Hematopoietic multipotent progenitor cell treated with erythropoietin and hydrocortisone succinate and interleukin-3 and kit ligand, for 17 days (in vitro differentiated cells): ENCODE results near the gene RERE.
"Not testable (repeated sequence)": the region's sequence is repeated elsewhere in the genome, so short reads cannot be mapped to it uniquely, and the experiment has no call there.

Source experiments
- DNase-seq: peaks from one replicate; pipeline ENCODE4 v3.0.0-alpha.2; 2015; ENCODE audit warnings: low spot score

The RERE gene

GRCh38 chr1:8639148-8639547, 178.3 kb downstream of the RERE start:
- no peak for DNase-seq

- DNase-seq, result no peak
Observed at GRCh38 chr1:8633741-8634501, 183.5 kb downstream of the RERE start.

DNA sequence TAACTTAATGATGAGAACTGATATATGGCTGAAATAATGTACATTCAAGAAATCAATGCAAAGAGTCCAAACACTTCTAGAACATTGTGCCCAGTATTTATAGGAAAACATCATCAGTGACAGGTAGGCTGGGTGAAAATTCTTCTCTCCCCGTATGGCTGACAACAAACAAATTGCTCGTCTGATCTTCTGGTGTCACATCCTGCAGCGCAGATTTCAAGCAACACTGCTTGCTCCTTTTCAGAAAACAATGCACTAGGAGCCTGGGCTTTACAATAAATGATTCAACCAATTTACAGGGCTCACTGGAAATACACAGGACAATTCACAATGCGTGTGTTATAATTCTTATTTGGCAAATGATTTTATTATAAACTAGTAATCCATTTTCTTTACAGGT, 185.3 kb downstream of the RERE start:
- no peak for DNase-seq

DNA sequence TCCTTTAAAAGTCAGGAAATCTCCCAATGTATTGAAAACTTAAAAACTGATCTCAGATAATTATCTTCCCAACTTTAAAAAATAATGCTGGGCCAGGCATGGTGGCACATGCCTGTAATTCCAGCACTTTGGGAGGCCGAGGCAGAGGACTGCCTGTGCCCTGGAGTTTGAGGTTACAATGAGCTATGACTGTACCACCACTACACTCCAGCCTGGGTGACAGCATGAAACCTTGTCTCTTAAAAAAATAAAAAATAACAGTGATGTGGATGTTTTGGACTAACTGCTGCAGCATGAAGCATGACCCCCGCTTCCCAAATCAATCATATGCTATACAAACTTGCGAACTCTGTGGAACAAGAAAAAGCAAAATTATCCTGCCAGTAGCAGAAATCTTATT, 186.3 kb downstream of the RERE start:
- no peak for DNase-seq

DNA sequence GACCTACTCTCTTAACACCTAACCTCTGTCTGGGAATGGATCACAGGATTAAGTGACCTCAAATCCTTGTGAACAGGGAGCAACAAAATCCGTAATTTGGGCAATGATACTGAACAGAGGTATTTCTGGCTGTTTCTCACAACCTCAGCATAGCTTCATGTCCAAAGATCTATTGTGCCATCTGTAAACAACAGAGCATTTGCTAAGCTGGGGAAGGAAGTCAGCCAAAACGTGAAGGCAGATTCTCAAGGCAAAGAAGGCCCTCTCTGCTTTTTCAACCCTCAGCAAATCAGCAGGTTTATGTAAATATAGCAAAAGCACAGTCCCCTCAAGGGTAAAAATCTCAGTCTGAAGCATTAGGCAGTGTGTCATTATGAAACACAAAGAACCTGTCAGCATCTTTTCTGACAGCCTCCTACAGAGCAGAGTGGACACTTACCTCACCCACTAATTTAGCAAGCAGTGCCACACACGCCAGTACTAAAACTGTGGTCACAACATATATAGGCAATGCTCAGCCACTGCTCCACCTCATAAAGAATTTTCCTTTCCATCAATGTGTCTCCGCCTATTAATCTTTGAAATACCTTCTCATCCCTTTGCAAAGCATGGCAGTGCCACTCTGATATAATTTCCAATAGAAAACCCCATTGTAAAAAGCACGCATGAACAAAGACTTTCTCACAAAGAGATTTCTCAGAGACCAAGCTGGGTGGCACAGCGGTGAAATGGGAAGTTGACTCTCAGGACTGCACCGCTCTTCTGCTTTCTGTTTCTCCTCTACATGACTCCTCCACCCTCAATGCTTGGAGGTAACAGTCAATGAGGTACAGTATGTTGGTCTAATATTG, 188.0 kb downstream of the RERE start:
- DNase-seq, result no peak

- DNase-seq, result no peak
Observed at GRCh38 chr1:8628606-8629005, 188.8 kb downstream of the RERE start.

DNA sequence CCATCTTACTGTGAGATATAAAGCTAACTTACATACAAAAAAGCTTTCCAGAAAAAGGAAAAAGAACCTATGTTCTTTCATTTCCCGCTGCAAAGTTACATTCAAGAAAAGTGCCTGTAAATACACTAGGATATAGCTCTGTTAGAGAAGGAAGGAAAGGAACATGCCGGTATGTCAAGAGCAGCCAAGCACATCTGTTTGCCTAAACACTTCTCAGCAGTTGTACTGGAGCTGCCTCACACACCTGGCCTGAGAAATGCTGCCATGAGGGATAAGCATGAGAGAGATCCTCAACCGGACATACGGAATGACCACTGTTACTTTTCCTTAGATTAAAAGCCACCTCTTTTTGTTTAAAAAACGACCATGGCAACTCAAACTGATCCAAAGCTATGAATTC, 189.7 kb downstream of the RERE start:
- DNase-seq, result no peak

DNA sequence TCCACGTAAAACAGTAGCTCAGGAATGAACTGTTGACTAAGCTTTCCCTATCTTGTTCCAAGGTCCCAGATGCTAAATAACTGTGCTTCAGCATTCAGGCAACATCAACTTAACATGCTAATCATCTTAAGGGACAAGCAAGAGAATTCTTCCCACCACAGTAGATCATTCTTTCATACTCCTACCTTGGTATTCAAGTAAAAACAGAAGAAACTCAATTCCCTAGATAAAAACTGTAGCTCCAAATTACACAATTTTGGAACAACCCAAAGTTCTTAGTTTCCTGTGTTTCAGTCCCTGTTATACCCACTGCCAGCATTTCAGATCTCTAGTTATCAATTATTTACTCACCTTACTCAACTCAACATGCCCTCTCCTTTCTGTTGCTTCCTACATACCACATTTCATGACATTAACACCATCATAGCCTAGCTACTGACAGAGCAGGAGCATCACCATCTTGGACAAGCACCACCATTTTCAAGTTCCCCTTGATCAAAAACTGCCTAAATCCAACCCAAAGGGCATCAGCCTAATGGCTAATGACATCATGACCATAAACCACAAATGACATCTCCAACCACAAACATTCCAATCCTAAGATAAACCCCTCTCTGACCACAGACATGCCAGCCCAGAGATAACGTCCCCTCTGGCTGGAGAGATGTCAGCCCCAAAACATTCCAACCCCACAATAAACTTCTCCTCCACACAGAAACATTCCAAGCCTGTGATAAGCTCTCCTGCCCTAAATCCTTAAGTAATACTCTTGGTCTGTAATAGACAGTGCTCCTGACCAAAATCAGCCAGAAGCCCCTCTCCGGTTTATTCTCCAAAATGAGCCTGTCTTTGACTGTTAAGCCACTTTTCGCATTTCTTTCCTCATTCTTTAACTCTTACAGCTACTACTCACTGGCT, 191.2 kb downstream of the RERE start:
- no peak for DNase-seq

GRCh38 chr1:8625491-8625890, 191.9 kb downstream of the RERE start:
- DNase-seq, result no peak

- DNase-seq, result not testable (repeated sequence)
Observed at GRCh38 chr1:8623651-8624192, 193.7 kb downstream of the RERE start.

DNA sequence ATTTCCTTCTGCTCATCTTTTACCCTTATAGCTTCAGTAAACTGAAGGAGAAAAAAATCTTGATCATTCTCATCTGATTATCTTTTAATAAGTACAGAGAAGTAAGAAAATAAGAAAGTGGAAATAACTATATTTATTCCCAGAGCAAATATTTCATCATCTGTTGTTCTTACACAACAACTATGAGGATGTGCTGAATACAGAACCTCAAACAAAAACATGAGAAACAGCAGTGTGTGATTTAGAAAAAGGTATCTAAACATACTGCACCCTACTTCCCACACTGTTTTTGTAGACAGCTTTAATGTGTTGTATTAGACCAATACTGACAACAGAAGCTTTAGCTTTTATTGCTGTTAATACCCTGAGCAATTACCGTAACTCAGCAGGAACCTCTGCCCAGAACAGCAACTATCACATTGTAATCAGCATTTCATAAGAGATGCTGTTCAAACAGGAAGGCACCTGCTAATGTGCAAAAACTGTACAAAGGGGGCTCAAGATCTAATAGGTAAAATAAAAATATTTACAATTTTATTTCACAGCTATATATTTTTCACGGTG, 195.6 kb downstream of the RERE start:
- DNase-seq, result not testable (repeated sequence)

GRCh38 chr1:8621034-8621582, 196.3 kb downstream of the RERE start:
- DNase-seq, result not testable (repeated sequence)

DNA sequence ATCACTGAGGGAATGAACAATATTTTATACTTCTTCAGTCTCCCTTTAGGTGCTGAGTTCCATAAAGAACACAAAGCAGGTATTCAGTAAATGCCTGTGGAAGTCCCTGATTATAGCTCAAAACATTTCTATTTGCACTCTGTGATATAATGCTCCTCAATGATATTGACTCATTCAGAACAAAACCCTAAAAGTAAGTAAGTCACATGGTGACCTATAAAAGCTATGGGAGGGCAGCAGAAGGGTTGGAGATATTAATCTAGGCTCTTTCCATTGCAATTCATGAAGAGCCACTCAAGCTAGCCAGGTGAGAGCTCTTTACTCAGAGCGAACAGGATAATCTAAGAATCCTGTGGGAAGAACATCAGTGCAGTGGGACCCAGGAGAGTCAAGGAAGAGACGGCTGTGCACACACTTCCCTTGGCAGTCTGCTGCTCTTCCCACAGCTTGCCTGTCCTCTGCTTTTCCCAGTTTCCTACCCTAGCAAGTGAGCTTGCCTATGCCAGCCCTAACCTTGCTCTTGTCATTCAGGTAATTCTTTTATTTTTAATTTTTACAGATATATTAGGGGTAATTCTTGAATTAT, 197.4 kb downstream of the RERE start:
- not testable (repeated sequence) for DNase-seq

DNA sequence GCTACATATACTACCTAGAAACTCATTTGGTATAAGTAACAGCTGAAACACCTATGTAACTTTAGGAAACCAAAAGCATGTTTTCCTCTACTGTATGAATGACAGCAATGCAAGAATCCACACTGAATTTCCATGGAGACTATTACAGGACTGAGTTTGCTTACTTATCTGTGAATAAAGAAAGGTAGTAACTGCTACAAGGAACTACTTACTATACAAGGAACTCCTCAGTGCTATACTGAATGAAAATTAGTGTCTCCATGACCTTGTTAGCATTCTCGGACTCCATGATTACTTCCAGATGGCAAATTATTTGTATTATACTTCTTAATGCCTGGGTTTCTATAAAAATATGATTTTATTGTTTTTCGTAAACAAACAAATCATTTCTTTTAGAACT, 198.0 kb downstream of the RERE start:
- not testable (repeated sequence) for DNase-seq

- not testable (repeated sequence) for DNase-seq
Observed at GRCh38 chr1:8616791-8617190, 200.6 kb downstream of the RERE start.

DNA sequence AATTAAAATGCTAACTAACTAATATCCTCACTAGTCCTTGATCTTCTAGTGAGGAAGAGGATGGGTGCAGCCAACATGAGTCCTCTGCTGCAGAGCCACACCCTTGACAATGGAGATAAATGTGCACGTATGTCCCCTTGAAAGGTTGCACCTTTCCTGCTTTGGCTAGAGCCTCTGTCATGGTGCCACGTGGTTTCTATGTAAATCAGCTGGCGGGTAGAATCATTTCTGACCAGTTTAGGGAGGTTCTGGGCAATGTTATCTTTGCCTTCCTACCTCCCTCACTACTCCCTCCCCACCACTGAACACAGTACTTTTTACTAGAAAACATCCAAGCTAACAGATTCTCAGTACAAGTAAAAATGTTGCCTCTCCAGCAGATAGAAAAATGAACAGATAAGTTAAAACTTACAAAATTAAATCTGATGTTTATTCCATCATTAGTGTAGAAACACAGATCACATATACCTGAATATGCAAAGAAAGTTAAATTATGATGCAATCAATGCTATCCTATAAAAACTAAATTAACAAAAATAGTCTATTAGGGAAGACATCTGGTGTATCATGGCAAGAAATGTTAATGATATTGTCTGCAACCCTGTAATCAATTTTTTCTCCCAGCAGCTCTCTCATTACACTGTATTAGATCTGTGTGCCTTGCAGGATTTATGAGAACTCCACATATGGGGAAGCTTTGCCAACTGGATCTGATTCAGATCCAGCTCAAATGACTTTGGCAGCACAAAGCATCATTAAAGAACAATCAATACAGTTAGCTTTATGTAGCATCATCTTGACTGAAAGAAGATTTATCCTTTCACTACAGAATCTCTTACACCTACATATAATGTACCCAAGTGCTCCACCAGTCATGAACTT, 205.6 kb downstream of the RERE start:
- DNase-seq, result not testable (repeated sequence)

DNA sequence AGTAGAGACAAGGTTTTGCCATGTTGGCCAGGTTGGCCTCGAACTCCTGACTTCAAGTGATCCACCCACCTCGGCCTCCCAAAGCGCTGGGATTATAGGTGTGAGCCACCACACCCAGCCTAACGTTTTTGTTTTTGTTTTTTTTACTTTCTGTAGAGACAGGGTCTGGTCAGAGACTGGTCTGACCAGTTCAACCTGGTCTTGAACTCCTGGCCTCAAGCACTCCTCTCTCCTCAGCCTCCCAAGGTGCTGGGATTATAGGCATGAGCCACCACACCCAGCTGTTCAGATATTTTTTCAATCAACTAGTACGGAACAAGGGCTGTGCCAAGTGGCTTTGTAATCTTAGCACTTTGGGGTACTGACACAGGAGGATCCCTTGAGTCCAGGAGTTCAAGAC, 209.5 kb downstream of the RERE start:
- no peak for DNase-seq

DNA sequence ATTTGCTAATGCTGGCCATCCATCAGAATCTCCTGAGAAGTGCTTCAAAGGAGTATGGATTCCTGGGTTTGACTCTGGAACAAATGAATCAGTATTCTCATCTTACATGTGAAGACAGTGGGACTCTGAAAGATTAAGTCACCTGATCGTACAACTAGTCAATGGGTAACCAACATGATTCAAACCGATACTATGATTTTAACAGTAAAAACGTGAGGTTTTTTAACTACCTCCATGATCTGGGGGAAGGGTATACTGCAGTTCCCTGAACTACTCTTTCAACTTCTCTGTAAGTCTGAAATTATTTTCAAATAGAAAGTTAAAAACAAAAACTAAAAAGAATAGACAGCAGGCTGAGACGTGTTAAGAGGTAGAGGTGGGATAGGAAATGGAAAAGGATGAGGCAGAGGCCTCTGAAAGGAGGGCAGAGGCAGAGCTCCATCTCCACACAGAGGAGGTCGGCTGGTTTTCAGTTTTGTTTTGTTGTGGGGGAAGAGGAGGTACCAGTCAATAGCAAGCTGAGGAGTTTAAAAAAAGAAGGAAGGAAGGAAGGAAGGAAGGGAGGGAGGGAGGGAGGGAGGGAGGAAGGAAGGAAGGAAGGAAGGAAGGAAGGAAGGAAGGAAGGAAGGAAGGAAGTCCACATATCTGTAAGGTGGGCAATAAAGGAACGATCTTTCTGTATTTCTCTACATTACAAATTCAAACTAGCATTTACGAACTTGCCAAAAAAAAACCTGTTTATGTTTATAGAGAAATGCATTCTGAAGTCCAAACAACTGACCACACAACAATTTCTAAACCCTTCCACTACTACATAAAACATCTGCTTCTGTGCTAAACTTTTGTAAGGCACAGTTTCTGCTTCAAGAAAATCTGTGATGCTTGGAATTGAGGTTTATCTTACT, 213.1 kb downstream of the RERE start:
- no peak for DNase-seq

DNA sequence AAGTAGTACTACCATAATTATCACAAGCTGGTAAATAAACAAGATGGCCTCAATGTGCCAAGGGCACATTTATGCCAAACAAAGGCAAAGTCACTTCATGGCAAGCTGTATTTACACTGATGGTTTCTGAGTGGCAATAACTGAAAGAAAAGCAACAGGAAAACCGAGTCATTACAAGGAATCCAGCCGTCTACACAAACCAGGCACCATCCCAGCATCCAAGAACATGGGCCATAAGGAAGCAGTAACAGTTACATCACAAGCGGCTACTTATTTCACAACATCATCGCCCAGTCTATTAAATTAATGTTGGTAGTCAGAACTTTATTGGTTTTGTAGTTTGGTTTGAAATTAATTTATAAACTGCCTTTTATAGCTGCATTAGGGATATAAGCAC, 214.2 kb downstream of the RERE start:
- no peak for DNase-seq
